Measurements from ENCODE around the gene WSB2.

Gene WSB2

DNA sequence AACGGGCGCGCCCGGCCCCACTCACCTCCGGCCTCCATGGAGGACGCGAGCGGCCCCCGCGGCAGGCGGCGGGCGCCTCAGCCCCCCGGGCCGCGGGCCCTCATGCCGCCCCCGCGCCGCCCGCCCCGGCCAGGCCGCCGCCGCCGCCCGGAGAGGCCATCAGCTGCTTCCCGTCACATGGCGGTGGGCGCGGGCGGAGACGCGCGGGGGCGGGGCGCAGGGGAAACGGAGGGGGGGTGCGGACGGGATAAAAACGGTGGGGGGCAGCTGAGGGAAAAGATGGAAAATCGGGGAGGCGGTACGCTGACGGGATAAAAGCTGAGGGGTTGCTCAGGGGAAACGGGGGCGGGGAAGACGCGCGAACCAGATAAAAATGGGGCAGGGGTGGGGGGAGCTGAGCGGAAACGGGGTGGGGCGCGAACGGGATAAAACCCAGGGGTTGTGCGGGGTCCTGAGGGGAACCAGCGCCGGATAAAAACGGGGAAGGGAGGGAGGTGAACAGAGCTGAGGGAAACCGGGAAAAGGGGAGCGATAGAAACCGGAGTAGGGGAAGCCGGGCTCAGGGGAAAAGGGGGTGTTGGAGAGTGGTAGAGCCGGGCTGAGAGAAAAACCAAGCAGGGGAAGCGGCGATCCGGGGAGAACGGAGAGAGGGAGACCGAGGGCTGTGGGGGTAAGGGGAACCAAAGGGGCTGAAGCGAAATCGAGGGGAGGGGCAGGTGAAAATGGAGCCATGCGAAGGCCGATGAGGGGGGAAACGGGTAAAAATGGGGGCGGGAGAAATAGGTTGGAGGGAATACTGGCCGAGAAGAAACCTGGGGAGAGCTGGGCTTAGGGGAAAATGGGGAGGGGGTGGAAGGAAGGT is at the start of gene WSB2:
TSS of gene WSB2 (minus strand) at position 169 of the 862 bp plus-strand sequence. CDS start at position 38, 131 bp downstream.
- peak within 1 kb of the TSS; percentile 83 for H3K4me3 ChIP-seq (ENCODE audit: low read depth, low read length)
- TF ChIP-seq CTCF (IDR thresholded peaks at IDR 0.05; ENCODE audit: low read depth, low read length, missing control alignments), result no peak
- in situ Hi-C loops (cut with HindIII; ENCODE audit: low sequenced_read_pairs), result no loop called here
- DNase-seq (ENCODE audit: low read depth), result no peak

DNA sequence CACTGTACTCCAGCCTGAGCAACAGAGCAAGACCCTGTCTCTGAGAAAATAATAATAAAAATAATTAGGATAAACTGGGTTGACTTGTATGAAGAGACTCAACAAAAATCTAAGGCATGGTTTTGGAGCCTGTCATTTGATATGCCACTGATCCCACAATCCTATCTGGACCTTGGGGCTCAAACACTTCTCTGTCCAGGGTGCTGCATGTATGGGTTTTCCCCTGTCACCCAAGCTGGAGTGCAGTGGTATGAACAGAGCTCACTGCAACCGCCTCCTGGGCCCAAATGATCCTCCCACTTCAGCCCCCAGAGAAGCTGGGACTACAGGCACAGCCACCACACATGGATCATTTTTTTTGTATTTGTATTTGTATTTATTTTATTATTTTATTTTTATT is 48.1 kb upstream of the WSB2 start:
- in situ Hi-C loops (cut with HindIII; ENCODE audit: low sequenced_read_pairs), result no loop called here
- no peak for TF ChIP-seq CTCF (IDR thresholded peaks at IDR 0.05; ENCODE audit: low read depth, low read length, missing control alignments)

DNA sequence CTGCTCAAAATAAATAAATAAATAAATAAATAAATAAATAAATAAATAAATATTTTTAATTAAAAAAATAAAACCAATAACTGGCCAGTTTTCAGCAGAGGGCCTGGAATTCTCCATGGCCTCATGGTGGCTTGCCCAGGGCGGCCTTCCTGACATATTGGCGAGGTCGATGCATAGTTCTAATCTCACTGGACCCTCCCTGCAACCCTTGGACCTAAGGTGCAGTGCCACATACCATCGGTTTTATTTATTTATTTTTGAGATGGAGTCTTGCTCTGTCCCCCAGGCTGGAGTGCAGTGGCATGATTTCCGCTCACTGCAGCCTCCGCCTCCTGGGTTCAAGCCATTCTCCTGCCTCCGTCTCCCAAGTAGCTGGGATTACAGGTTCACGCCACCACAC is 46.7 kb upstream of the WSB2 start:
- in situ Hi-C loops (cut with HindIII; ENCODE audit: low sequenced_read_pairs), result no loop called here
- DNase-seq (ENCODE audit: low read depth), result no peak
- H3K4me3 ChIP-seq (ENCODE audit: low read depth, low read length), result no peak overlapping the region
- TF ChIP-seq CTCF (IDR thresholded peaks at IDR 0.05; ENCODE audit: low read depth, low read length, missing control alignments), result no peak

More for the DNA sequence above, 48.1 kb upstream of the WSB2 start:
- no peak for DNase-seq (ENCODE audit: low read depth)
- no peak overlapping the region for H3K4me3 ChIP-seq (ENCODE audit: low read depth, low read length)

DNA sequence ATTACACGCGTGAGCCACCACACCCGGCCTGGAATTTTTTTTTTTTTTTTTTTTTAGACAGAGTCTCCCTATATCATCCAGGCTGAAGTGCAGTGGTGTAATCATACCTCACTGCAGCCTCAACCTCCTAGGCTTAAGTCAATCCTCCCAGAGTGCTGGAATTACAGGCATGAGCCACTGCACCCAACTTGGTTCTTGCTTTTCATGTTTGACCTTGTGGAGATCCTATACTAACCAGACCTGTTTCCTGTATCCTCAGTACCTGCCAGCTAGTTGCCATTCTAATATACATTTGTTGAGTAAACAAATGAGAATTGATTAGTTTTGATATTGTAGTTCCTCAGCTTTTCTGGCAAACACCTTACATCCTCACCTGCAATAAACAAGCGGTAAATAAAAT is 46.0 kb upstream of the WSB2 start:
- no peak overlapping the region for H3K4me3 ChIP-seq (ENCODE audit: low read depth, low read length)
- in situ Hi-C loops (cut with HindIII; ENCODE audit: low sequenced_read_pairs), result no loop called here
- no peak for DNase-seq (ENCODE audit: low read depth)
- no peak for TF ChIP-seq CTCF (IDR thresholded peaks at IDR 0.05; ENCODE audit: low read depth, low read length, missing control alignments)

DNA sequence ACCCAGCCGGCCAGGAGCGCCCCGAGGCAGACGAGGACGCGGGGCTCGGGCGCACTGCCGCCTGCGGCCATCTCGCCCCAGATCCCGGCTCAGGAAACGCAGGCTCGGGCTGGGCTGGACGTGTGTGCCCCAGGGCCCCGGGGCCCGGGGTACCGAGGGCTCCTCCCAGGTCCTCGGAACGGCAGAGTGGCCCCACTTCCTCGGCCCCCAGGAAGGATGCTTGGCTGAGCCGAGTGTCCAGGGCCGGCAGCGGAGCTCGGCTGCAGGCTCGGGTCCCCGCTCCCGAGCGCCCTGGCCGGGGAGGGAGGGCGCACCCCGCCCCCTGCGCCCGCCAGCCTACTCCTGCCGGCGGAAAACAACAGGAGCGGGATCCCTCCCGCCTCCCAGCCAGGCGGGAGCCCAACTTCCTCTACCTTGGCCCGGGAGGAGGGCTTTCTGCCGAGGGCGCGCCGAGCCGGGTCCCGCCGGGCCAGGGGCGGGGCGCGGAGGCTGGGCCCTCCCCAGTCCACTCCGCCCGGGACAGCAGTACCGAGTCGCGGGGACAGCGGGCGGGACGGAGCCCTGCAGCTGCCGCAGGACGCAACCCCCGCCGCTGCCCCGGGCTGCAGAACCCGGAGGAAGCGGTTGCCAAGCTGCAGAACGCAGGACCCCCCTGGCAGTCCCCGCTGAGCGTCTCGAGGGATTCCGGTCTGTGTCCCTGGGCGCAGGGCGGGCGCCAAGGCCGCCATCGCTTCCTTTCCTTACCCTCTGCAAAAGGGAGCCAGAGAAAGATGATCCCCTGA is 42.8 kb upstream of the WSB2 start, which contains the start of gene VSIG10:
TSS of gene VSIG10 (minus strand) at position 411 of the 782 bp plus-strand sequence. CDS start at position 71, 340 bp downstream.
- TF ChIP-seq CTCF (IDR thresholded peaks at IDR 0.05; ENCODE audit: low read depth, low read length, missing control alignments), result no peak
- peak within 1 kb of the TSS; percentile 78 for H3K4me3 ChIP-seq (ENCODE audit: low read depth, low read length)
- in situ Hi-C loops (cut with HindIII; ENCODE audit: low sequenced_read_pairs), result no loop called here
- no peak for DNase-seq (ENCODE audit: low read depth)

DNA sequence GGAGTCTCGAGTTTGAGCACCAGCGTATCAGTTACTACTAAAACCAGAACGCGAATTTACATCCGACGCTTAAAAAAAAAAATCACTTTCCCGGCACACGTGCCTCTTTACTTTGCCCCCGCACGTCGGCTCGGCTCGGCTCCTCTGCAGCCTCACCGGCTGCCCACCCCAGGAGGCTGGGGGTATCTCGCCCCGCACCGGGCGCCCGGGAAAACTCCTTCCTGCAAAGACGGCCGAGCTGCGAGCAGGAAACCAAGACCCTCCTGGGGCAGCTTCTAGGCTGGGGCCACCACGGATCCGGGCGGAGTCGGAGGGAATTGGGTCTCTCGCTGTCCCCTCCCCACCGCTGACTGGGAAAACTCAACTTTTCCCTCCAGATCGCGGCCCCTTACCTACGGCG is 42.2 kb upstream of the WSB2 start:
- no peak for TF ChIP-seq CTCF (IDR thresholded peaks at IDR 0.05; ENCODE audit: low read depth, low read length, missing control alignments)
- no peak for DNase-seq (ENCODE audit: low read depth)
- in situ Hi-C loops (cut with HindIII; ENCODE audit: low sequenced_read_pairs), result no loop called here

More for the DNA sequence above, 42.2 kb upstream of the WSB2 start:
- H3K4me3 ChIP-seq (ENCODE audit: low read depth, low read length), result peak overlapping the region; percentile 78
